22Rv1 (cell line): ENCODE measurements around the gene FMR1NB.

ENCODE experiments used
- H3K27ac ChIP-seq: fragments of 450-650 bp; 2 replicates; pipeline ENCODE4 v1.5.1; 2017
- ZFX ChIP-seq: fragments of 450-650 bp; IDR thresholded peaks from 2 replicates; pipeline ENCODE4 v1.6.1; 2017; ENCODE audit warnings: antibody characterized with exemption, borderline replicate concordance
- TF ChIP-seq, protein P1 (sequence below): fragments of 450-650 bp; IDR thresholded peaks from 2 replicates; pipeline ENCODE4 v1.5.1; 2017; ENCODE audit warnings: mild to moderate bottlenecking

FMR1NB gene

GRCh38 chrX:147957291-147957690, 23.8 kb upstream of the FMR1NB start:
- no peak overlapping the region for H3K27ac ChIP-seq
- TF ChIP-seq, protein P1, sequence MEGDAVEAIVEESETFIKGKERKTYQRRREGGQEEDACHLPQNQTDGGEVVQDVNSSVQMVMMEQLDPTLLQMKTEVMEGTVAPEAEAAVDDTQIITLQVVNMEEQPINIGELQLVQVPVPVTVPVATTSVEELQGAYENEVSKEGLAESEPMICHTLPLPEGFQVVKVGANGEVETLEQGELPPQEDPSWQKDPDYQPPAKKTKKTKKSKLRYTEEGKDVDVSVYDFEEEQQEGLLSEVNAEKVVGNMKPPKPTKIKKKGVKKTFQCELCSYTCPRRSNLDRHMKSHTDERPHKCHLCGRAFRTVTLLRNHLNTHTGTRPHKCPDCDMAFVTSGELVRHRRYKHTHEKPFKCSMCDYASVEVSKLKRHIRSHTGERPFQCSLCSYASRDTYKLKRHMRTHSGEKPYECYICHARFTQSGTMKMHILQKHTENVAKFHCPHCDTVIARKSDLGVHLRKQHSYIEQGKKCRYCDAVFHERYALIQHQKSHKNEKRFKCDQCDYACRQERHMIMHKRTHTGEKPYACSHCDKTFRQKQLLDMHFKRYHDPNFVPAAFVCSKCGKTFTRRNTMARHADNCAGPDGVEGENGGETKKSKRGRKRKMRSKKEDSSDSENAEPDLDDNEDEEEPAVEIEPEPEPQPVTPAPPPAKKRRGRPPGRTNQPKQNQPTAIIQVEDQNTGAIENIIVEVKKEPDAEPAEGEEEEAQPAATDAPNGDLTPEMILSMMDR = no peak
- no peak for TF ChIP-seq ZFX

DNA sequence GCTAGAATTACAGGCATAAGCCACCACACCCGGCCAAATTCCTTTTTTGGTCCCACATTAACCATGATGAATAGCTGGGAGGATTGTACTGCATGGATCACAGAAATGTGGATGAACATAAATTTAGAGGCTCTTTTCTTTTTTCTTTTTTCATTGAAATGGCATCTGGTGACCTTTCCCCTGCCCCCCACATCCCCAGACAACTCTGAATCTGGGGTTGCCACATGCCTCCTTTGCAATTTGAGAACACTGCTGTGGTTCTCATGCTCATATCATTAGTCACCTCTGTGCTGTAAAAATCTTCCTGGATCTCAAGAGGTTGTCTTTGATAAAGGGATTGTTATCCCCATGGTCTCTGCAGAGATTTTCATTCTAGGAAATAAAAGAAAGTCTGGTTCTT, 22.8 kb upstream of the FMR1NB start:
- no peak overlapping the region for H3K27ac ChIP-seq

GRCh38 chrX:147960722-147961121, 20.4 kb upstream of the FMR1NB start:
- TF ChIP-seq, protein P1 = no peak
- TF ChIP-seq ZFX = no peak
- H3K27ac ChIP-seq = no peak overlapping the region

More for the DNA sequence above, 22.8 kb upstream of the FMR1NB start:
- TF ChIP-seq ZFX = no peak
- TF ChIP-seq, protein P1 = no peak

- H3K27ac ChIP-seq = no peak overlapping the region
- TF ChIP-seq ZFX = no peak
- TF ChIP-seq, protein P1 = no peak
Measured at GRCh38 chrX:147962476-147962875, 18.7 kb upstream of the FMR1NB start.

GRCh38 chrX:147978931-147979330, 2.2 kb upstream of the FMR1NB start:
- H3K27ac ChIP-seq = no peak overlapping the region
- TF ChIP-seq, protein P1 = no peak
- TF ChIP-seq ZFX = no peak

- no peak overlapping the region for H3K27ac ChIP-seq
- TF ChIP-seq, protein P1 = no peak
- TF ChIP-seq ZFX = no peak
Measured at GRCh38 chrX:148020329-148020728, 39.2 kb downstream of the FMR1NB start.

GRCh38 chrX:148024425-148025148, 43.5 kb downstream of the FMR1NB start:
- TF ChIP-seq, protein P1 = no peak
- no peak for TF ChIP-seq ZFX
- H3K27ac ChIP-seq = no peak overlapping the region
